SU-DHL-6 (cell line): ENCODE results near the gene AP3M1.

ENCODE experiments used
- H2AFZ ChIP-seq: fragments of 200-600 bp; sonication (generic); 2 replicates; pipeline ENCODE4 v1.6.1; 2014; ENCODE audit warnings: low read depth, mild to moderate bottlenecking, moderate library complexity, mixed read lengths, antibody characterized with exemption, low read length; ENCODE audit not compliant: severe bottlenecking
- H3F3A ChIP-seq: fragments of 200-600 bp; shearing (Covaris generic); 2 replicates; pipeline ENCODE4 v1.6.0; 2016; ENCODE audit warnings: antibody characterized with exemption, mild to moderate bottlenecking; ENCODE audit not compliant: insufficient read depth
- H3K27ac ChIP-seq: fragments of 200-600 bp; sonication (generic); 2 replicates; pipeline ENCODE4 v1.5.1; 2016; ENCODE audit warnings: low read depth, mild to moderate bottlenecking, low read length, moderate library complexity, mixed read lengths
- H3K27me3 ChIP-seq: fragments of 200-600 bp; sonication (generic), shearing (Covaris generic); 2 replicates; pipeline ENCODE4 v1.6.0; 2014; ENCODE audit warnings: mild to moderate bottlenecking, low read length
- H3K36me3 ChIP-seq: fragments of 200-600 bp; sonication (generic); 2 replicates; pipeline ENCODE4 v1.6.1; 2014; ENCODE audit warnings: mild to moderate bottlenecking, low read length, mixed read lengths
- H3K4me2 ChIP-seq: fragments of 300-600, 200-600 bp; shearing (Covaris generic), sonication (generic); 2 replicates; pipeline ENCODE4 v1.6.0; 2014; ENCODE audit warnings: low read length, low read depth, mild to moderate bottlenecking; ENCODE audit not compliant: poor library complexity, severe bottlenecking
- H3K4me3 ChIP-seq: fragments of 200-600 bp; sonication (generic); 2 replicates; pipeline ENCODE4 v1.5.1; 2014; ENCODE audit warnings: antibody characterized with exemption, low read length, mild to moderate bottlenecking, mixed read lengths; ENCODE audit not compliant: insufficient read depth, poor library complexity, severe bottlenecking
- H3K79me2 ChIP-seq: fragments of 200-600 bp; sonication (generic); 2 replicates; pipeline ENCODE4 v1.6.1; 2014; ENCODE audit warnings: mild to moderate bottlenecking, low read length, moderate library complexity; ENCODE audit not compliant: insufficient read depth
- H3K9ac ChIP-seq: fragments of 200-600 bp; sonication (generic); 2 replicates; pipeline ENCODE4 v1.7.0; 2014; ENCODE audit warnings: mild to moderate bottlenecking, low read length
- H3K9me2 ChIP-seq: fragments of 200-600 bp; sonication (generic); replicated peaks from 2 replicates; pipeline ENCODE4 v1.6.1; 2014; ENCODE audit warnings: low read length; ENCODE audit not compliant: insufficient read depth
- H3K9me3 ChIP-seq: fragments of 200-600 bp; sonication (generic); 2 replicates; pipeline ENCODE4 v1.6.1; 2014; ENCODE audit warnings: low read length, mixed read lengths; ENCODE audit not compliant: insufficient read depth
- H4K20me1 ChIP-seq: fragments of 200-600 bp; sonication (generic); 2 replicates; pipeline ENCODE4 v1.6.1; 2014; ENCODE audit warnings: low read depth, mild to moderate bottlenecking, antibody characterized with exemption, low read length, moderate library complexity, mixed read lengths
- CTCF ChIP-seq: fragments of 200-600 bp; sonication (generic); IDR thresholded peaks from one replicate; pipeline ENCODE4 v1.5.1; 2017; ENCODE audit warnings: antibody characterized with exemption, mild to moderate bottlenecking, low read length, moderate library complexity; ENCODE audit not compliant: insufficient read depth, poor library complexity, severe bottlenecking
- EZH2phosphoT487 ChIP-seq: fragments of 200-600 bp; sonication (generic), shearing (Covaris generic); conservative IDR thresholded peaks from 2 replicates; pipeline ENCODE4 v1.6.1; 2018; ENCODE audit warnings: mild to moderate bottlenecking, antibody characterized with exemption, low read length, moderate library complexity, mixed read lengths

Gene AP3M1

GRCh38 chr10:74079936-74080590 lies 70.6 kb downstream of the AP3M1 start:
- Histone ChIP-seq H4K20me1 (no peaks in the 10 kb centered on the region), H3K9me3 (no peaks in the 10 kb centered on the region), H3K9ac (no peak overlapping the region), H3F3A (0 out of 2 replicates have a peak, but pooled peaks cover 7% of the 10 kb centered on the region), H3K4me3 (no peak overlapping the region), H3K27ac (no peak overlapping the region), H3K4me2 (peak overlapping the region; percentile 19), H3K27me3 (no peaks in the 10 kb centered on the region), H3K9me2 (no peaks in the 10 kb centered on the region), H2AFZ (no peak overlapping the region), H3K36me3 (no peaks in the 10 kb centered on the region; the same call in 1 of the 2 replicates), H3K79me2 (no peaks in the 10 kb centered on the region)
- TF ChIP-seq EZH2phosphoT487, result no peak
- no peak for TF ChIP-seq CTCF

- H3K4me2 ChIP-seq, result peak overlapping the region; percentile 51
- 0 out of 2 replicates have a peak, but pooled peaks cover 7% of the 10 kb centered on the region for H3F3A ChIP-seq
- TF ChIP-seq EZH2phosphoT487, result no peak
- no peak for TF ChIP-seq CTCF
- no peak overlapping the region for H3K9ac ChIP-seq
- H4K20me1 ChIP-seq, result no peaks in the 10 kb centered on the region
- no peaks in the 10 kb centered on the region for H3K36me3 ChIP-seq
- H3K9me2 ChIP-seq, result no peaks in the 10 kb centered on the region
- H2AFZ ChIP-seq, result no peak overlapping the region
- H3K4me3 ChIP-seq, result no peak overlapping the region
- no peaks in the 10 kb centered on the region for H3K9me3 ChIP-seq
- no peaks in the 10 kb centered on the region for H3K27me3 ChIP-seq
- H3K27ac ChIP-seq, result peak overlapping the region; percentile 8; the same call in 1 of the 2 replicates
- H3K79me2 ChIP-seq, result no peaks in the 10 kb centered on the region
Observed at GRCh38 chr10:74079028-74079935, 71.3 kb downstream of the AP3M1 start.

DNA sequence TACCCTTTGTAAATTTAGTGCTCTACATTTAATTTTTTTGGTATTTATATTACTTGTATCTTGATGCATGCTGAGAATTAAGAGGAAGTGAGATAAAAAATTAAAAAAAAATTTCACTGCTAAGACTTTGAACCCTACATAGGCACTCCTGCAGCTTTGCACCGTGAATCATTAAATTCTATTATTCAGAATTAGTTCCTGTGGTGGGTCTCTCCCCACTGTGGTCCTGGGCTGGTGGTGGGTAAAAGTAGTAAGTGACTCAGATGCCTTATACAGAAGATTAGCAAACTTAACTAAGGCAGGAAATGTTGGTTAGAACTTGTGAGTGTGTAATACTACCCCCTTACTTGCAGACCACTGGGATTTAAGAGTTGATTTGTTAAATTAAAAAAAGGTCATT lies 72.6 kb downstream of the AP3M1 start:
- no peak overlapping the region for H3K4me3 ChIP-seq
- no peaks in the 10 kb centered on the region for H3K36me3 ChIP-seq
- H4K20me1 ChIP-seq, result no peaks in the 10 kb centered on the region
- peak overlapping the region; percentile 51 for H3K4me2 ChIP-seq
- H3K9ac ChIP-seq, result no peak overlapping the region
- H3F3A ChIP-seq, result 0 out of 2 replicates have a peak, but pooled peaks cover 7% of the 10 kb centered on the region
- no peaks in the 10 kb centered on the region for H3K9me2 ChIP-seq
- no peaks in the 10 kb centered on the region for H3K79me2 ChIP-seq
- no peaks in the 10 kb centered on the region for H3K27me3 ChIP-seq
- TF ChIP-seq EZH2phosphoT487 (no peak), CTCF (no peak)
- no peaks in the 10 kb centered on the region for H3K9me3 ChIP-seq
- H2AFZ ChIP-seq, result no peak overlapping the region
- H3K27ac ChIP-seq, result peak overlapping the region; percentile 8; the same call in 1 of the 2 replicates
